K562 (cell line): ENCODE data around the gene RFX7. TPM values are rescaled to one million over a fixed set of nuclear protein-coding genes. Genes with fewer than 3 reads are reported as not detected.

Experiments used
- CBFA2T2 ChIP-seq: fragments of 450-650 bp; conservative IDR thresholded peaks from 2 replicates; pipeline ENCODE4 v1.6.1; 2017; ENCODE audit warnings: mild to moderate bottlenecking
- CBFA2T3 ChIP-seq: fragments of 450-650 bp; IDR thresholded peaks from 2 replicates; pipeline ENCODE4 v1.6.1; 2017
- CHD1 ChIP-seq: fragments of 200-600 bp; sonication (generic); IDR thresholded peaks from one replicate; pipeline ENCODE4 v1.6.1; 2012; ENCODE audit warnings: mild to moderate bottlenecking, moderate library complexity, low read length, inconsistent platforms
- CREBBP ChIP-seq: IDR thresholded peaks from one replicate; pipeline ENCODE4 v1.6.1; 2012; ENCODE audit warnings: low read depth, mild to moderate bottlenecking, control low read depth, inconsistent platforms, low read length
- GABPB2 ChIP-seq: fragments of 250-450 bp; sonication (Bioruptor Pico); conservative IDR thresholded peaks from 2 replicates; pipeline ENCODE4 v1.5.1; 2021; ENCODE audit warnings: mild to moderate bottlenecking
- HMG20B ChIP-seq: fragments of 250-450 bp; sonication (Bioruptor Pico); IDR thresholded peaks from 2 replicates; pipeline ENCODE4 v1.5.0; 2021; ENCODE audit warnings: mild to moderate bottlenecking
- KDM2B ChIP-seq: fragments of 250-450 bp; sonication (Bioruptor Pico); IDR thresholded peaks from 2 replicates; pipeline ENCODE4 v1.8.0; 2021; ENCODE audit warnings: mild to moderate bottlenecking, moderate library complexity
- KDM4B ChIP-seq, 2 experiments: fragments of 450-650 bp in 1 of 2; sonication (generic) in 1 of 2; IDR thresholded peaks; 2 replicates each; pipeline ENCODE4 v1.6.1; 2016 to 2017; ENCODE audit warnings: borderline replicate concordance in 2 of 2, antibody characterized with exemption in 1 of 2, low read depth in 1 of 2, mild to moderate bottlenecking in 1 of 2
- MLLT1 ChIP-seq, 2 experiments: fragments of 450-650 bp; IDR thresholded peaks; 2 replicates each; pipeline ENCODE4 v1.6.1; 2016
- MTA1 ChIP-seq: fragments of 450-650 bp; IDR thresholded peaks from 2 replicates; pipeline ENCODE4 v1.6.1; 2017; ENCODE audit warnings: borderline replicate concordance
- NCOA6 ChIP-seq: fragments of 450-650 bp; IDR thresholded peaks from 2 replicates; pipeline ENCODE4 v1.6.1; 2017; ENCODE audit warnings: mild to moderate bottlenecking
- PRPF4 ChIP-seq: fragments of 200-400 bp; formaldehyde crosslinking; IDR thresholded peaks from one replicate; pipeline ENCODE4 v1.6.1; 2017; ENCODE audit warnings: low read length, low read depth, mild to moderate bottlenecking; ENCODE audit not compliant: insufficient read depth, poor library complexity, severe bottlenecking
- RERE ChIP-seq: sonication (generic); formaldehyde crosslinking; IDR thresholded peaks from 2 replicates; pipeline ENCODE4 v1.8.0; 2023; ENCODE audit warnings: missing genetic modification reagents, mild to moderate bottlenecking, borderline replicate concordance
- SRSF1 ChIP-seq: fragments of 200-400 bp; formaldehyde crosslinking; IDR thresholded peaks from 2 replicates; pipeline ENCODE4 v1.6.1; 2017; ENCODE audit warnings: mild to moderate bottlenecking, low read depth, low read length, moderate library complexity
- TFAP4 ChIP-seq: sonication (generic); formaldehyde crosslinking; IDR thresholded peaks from 2 replicates; pipeline ENCODE4 v1.8.0; 2022; ENCODE audit warnings: missing genetic modification reagents, mild to moderate bottlenecking, moderate library complexity, borderline replicate concordance
- ZBTB8A ChIP-seq: fragments of 450-650 bp; IDR thresholded peaks from 2 replicates; pipeline ENCODE4 v1.6.1; 2018; ENCODE audit warnings: mild to moderate bottlenecking, moderate library complexity; ENCODE audit not compliant: partially characterized antibody
- ZKSCAN3 ChIP-seq: fragments of 250-450 bp; sonication (Bioruptor Pico); IDR thresholded peaks from 2 replicates; pipeline ENCODE4 v1.4.0; 2020
- ZNF431 ChIP-seq: sonication (generic); formaldehyde crosslinking; IDR thresholded peaks from 2 replicates; pipeline ENCODE4 v1.8.0; 2022; ENCODE audit warnings: mild to moderate bottlenecking, missing genetic modification reagents
- ZZZ3 ChIP-seq: fragments of 450-650 bp; IDR thresholded peaks from 2 replicates; pipeline ENCODE4 v1.6.1; 2016; ENCODE audit warnings: antibody characterized with exemption, mild to moderate bottlenecking, moderate library complexity
- polyA plus RNA-seq, 8 experiments: library from polyadenylated mRNA; depleted of rRNA in 4 of 8; stranded (reverse) in 5 of 8; unstranded in 3 of 8; fragments of >200 nt; fragmentation: Nextera tagmentation in 2 of 8; fragmentation: Illumina TruSeq in 1 of 8; extraction: Ambion mirVana in 2 of 8; extraction: Trizol in 1 of 8; gene quantifications; 2 replicates each; pipeline versions ENCODE4 v1.2.1 to v1.2.3, GENCODE V29; 2011 to 2014; ENCODE audit warnings: inconsistent platforms in 1 of 8, missing spikeins in 1 of 8
- total RNA-seq, 7 experiments: library from RNA; depleted of rRNA in 6 of 7; stranded (reverse); fragments of >200 nt in 6 of 7; fragmentation: Illumina TruSeq in 2 of 7; extraction: Trizol in 2 of 7; gene quantifications; 2 replicates each; pipeline versions ENCODE4 v1.2.1 to v1.2.3, GENCODE V29; 2011 to 2021; ENCODE audit warnings: low replicate concordance in 1 of 7

The RFX7 gene
- total and polyA plus RNA-seq, 9 of the 15 experiments (the other 6 are each of a cell fraction or from before 2014, with no cell fraction given), result 2.4 to 17.9 (median 6.3) TPM

- TF ChIP-seq MLLT1 (IDR thresholded peaks at IDR 0.05) (no peak), ZBTB8A (no peak), KDM4B (IDR thresholded peaks at IDR 0.05; ENCODE audit: borderline replicate concordance in 2 of 2, low read depth in 1 of 2) (no peak), RERE (CRISPR knock-in tag) (no peak), CBFA2T3 (no peak), CBFA2T2 (no peak; the same call in 1 of the 2 replicates), SRSF1 (no peak), ZNF431 (CRISPR knock-in tag) (no peak), ZKSCAN3 (no peak), MTA1 (peak; percentile 19; the same call in 1 of the 2 replicates), ZZZ3 (no peak), HMG20B (CRISPR knock-in tag) (no peak), PRPF4 (no peak), NCOA6 (no peak), KDM2B (CRISPR knock-in tag) (no peak), TFAP4 (CRISPR knock-in tag) (no peak), GABPB2 (CRISPR knock-in tag) (no peak), CREBBP (no peak), CHD1 (no peak)
Observed at GRCh38 chr15:56040081-56041035, 203.3 kb downstream of the RFX7 start (continued).
